H9 (cell line): ENCODE results near the gene BCORL1. TPM values are rescaled to one million over a fixed set of nuclear protein-coding genes. Genes with fewer than 3 reads are reported as not detected.

Experiments
- DNase-seq: peaks from one replicate; pipeline ENCODE4 v3.0.0-alpha.2; 2017
- H2AFZ ChIP-seq: one replicate; pipeline ENCODE4 v1.6.1; 2013; ENCODE audit warnings: mild to moderate bottlenecking, low read length, control low read depth, moderate library complexity
- H2AK5ac ChIP-seq: 2 replicates; pipeline ENCODE4 v1.6.1; 2013; ENCODE audit warnings: low read length, control low read depth, mixed read lengths; ENCODE audit not compliant: insufficient read length
- H2BK120ac ChIP-seq: one replicate; pipeline ENCODE4 v1.6.1; 2013; ENCODE audit warnings: low read depth, mild to moderate bottlenecking, low read length, control low read depth, inconsistent platforms; ENCODE audit not compliant: poor library complexity, severe bottlenecking
- H2BK12ac ChIP-seq: 2 replicates; pipeline ENCODE4 v1.6.1; 2013; ENCODE audit warnings: low read length, control low read depth, mixed read lengths, low read depth; ENCODE audit not compliant: insufficient read length
- H2BK15ac ChIP-seq: 2 replicates; pipeline ENCODE4 v1.6.1; 2013; ENCODE audit warnings: low read depth, low read length, control low read depth
- H2BK20ac ChIP-seq: one replicate; pipeline ENCODE4 v1.6.1; 2013; ENCODE audit warnings: low read depth, mild to moderate bottlenecking, low read length, control low read depth, inconsistent platforms; ENCODE audit not compliant: poor library complexity, severe bottlenecking
- H2BK5ac ChIP-seq: 2 replicates; pipeline ENCODE4 v1.6.1; 2013; ENCODE audit warnings: low read length, control low read depth, mixed read lengths; ENCODE audit not compliant: insufficient read length
- H3K14ac ChIP-seq: 2 replicates; pipeline ENCODE4 v1.6.1; 2013; ENCODE audit warnings: low read length, control low read depth; ENCODE audit not compliant: insufficient read depth
- H3K18ac ChIP-seq: 2 replicates; pipeline ENCODE4 v1.6.1; 2013; ENCODE audit warnings: low read depth, mild to moderate bottlenecking, mixed read lengths, low read length, control low read depth; ENCODE audit not compliant: insufficient read length
- H3K23ac ChIP-seq: 2 replicates; pipeline ENCODE4 v1.6.1; 2013; ENCODE audit warnings: low read length, control low read depth, mixed read lengths, low read depth; ENCODE audit not compliant: insufficient read length
- H3K23me2 ChIP-seq: 2 replicates; pipeline ENCODE4 v1.6.1; 2013; ENCODE audit warnings: low read depth, mild to moderate bottlenecking, mixed read lengths, low read length, control low read depth; ENCODE audit not compliant: insufficient read length, poor library complexity, severe bottlenecking
- H3K27ac ChIP-seq: 2 replicates; pipeline ENCODE4 v1.5.1; 2013; ENCODE audit warnings: low read length, control low read depth, mixed read lengths, low read depth; ENCODE audit not compliant: insufficient read length
- H3K27me3 ChIP-seq: 2 replicates; pipeline ENCODE4 v1.6.1; 2013; ENCODE audit warnings: low read length, control low read depth, inconsistent platforms; ENCODE audit not compliant: insufficient read depth
- H3K4ac ChIP-seq: 2 replicates; pipeline ENCODE4 v1.6.1; 2013; ENCODE audit warnings: low read depth, mild to moderate bottlenecking, control low read depth, inconsistent platforms, low read length, moderate library complexity
- H3K4me1 ChIP-seq: 2 replicates; pipeline ENCODE4 v1.6.1; 2013; ENCODE audit warnings: low read length, control low read depth, inconsistent platforms; ENCODE audit not compliant: insufficient read depth
- H3K4me2 ChIP-seq: 2 replicates; pipeline ENCODE4 v1.6.1; 2013; ENCODE audit warnings: low read length, control low read depth, mixed read lengths; ENCODE audit not compliant: insufficient read length, insufficient read depth
- H3K56ac ChIP-seq: 2 replicates; pipeline ENCODE4 v1.6.1; 2013; ENCODE audit warnings: low read depth, mild to moderate bottlenecking, mixed read lengths, low read length, control low read depth; ENCODE audit not compliant: insufficient read length
- H3K79me1 ChIP-seq: 2 replicates; pipeline ENCODE4 v1.6.1; 2013; ENCODE audit warnings: low read depth, mild to moderate bottlenecking, moderate library complexity, low read length, control low read depth, inconsistent platforms; ENCODE audit not compliant: insufficient read depth, poor library complexity, severe bottlenecking
- H3K79me2 ChIP-seq: 2 replicates; pipeline ENCODE4 v1.6.1; 2013; ENCODE audit warnings: low read length, control low read depth, inconsistent platforms; ENCODE audit not compliant: insufficient read depth
- H3K9ac ChIP-seq: 2 replicates; pipeline ENCODE4 v1.6.1; 2013; ENCODE audit warnings: low read length, control low read depth, mixed read lengths; ENCODE audit not compliant: insufficient read length; ENCODE audit errors: extremely low read depth
- H3K9me3 ChIP-seq: one replicate; pipeline ENCODE4 v1.6.1; 2013; ENCODE audit warnings: low read depth, low read length, inconsistent platforms; ENCODE audit not compliant: control insufficient read depth
- H3T11ph ChIP-seq: one replicate; pipeline ENCODE4 v1.6.1; 2013; ENCODE audit warnings: mild to moderate bottlenecking, low read length, control low read depth, inconsistent platforms
- H4K20me1 ChIP-seq: one replicate; pipeline ENCODE4 v1.6.1; 2013; ENCODE audit not compliant: control insufficient read depth, insufficient read length, insufficient read depth
- H4K5ac ChIP-seq: 2 replicates; pipeline ENCODE4 v1.6.1; 2013; ENCODE audit warnings: low read depth, mild to moderate bottlenecking, mixed read lengths, low read length, control low read depth; ENCODE audit not compliant: insufficient read length
- H4K8ac ChIP-seq: replicated peaks from 2 replicates; pipeline ENCODE4 v1.6.1; 2013; ENCODE audit warnings: low read length, control low read depth, mixed read lengths, low read depth; ENCODE audit not compliant: insufficient read length
- H4K91ac ChIP-seq: 2 replicates; pipeline ENCODE4 v1.6.1; 2013; ENCODE audit warnings: low read depth, mild to moderate bottlenecking, moderate library complexity, mixed read lengths, low read length, control low read depth; ENCODE audit not compliant: insufficient read length
- H3K27ac Mint-ChIP-seq, 3 experiments: 2 replicates in 2 of 3; 3 replicates in 1 of 3; pipeline ENCODE4 v1.8.0; 2020 to 2021; ENCODE audit warnings: mixed read lengths in 3 of 3, mild to moderate bottlenecking in 1 of 3, moderate library complexity in 1 of 3
- H3K27me3 Mint-ChIP-seq: 2 replicates; pipeline ENCODE4 v1.8.0; 2021; ENCODE audit warnings: low read depth, mild to moderate bottlenecking, moderate library complexity, mixed read lengths
- H3K36me3 Mint-ChIP-seq, 3 experiments: 2 replicates in 2 of 3; 3 replicates in 1 of 3; pipeline ENCODE4 v1.8.0; 2020 to 2021; ENCODE audit warnings: low read depth in 3 of 3, mixed read lengths in 3 of 3; ENCODE audit not compliant: insufficient read depth in 1 of 3
- H3K4me1 Mint-ChIP-seq, 2 experiments: 2 replicates each; pipeline ENCODE4 v1.8.0; 2020; ENCODE audit warnings: mixed read lengths in 2 of 2
- H3K4me3 Mint-ChIP-seq, 2 experiments: 2 replicates in 1 of 2; 3 replicates in 1 of 2; pipeline ENCODE4 v1.8.0; 2020 to 2021; ENCODE audit warnings: mild to moderate bottlenecking in 2 of 2, mixed read lengths in 2 of 2, moderate library complexity in 1 of 2
- H3K9me3 Mint-ChIP-seq, 2 experiments: 2 replicates in 1 of 2; 3 replicates in 1 of 2; pipeline ENCODE4 v1.8.0; 2020; ENCODE audit warnings: mild to moderate bottlenecking in 2 of 2, mixed read lengths in 2 of 2, moderate library complexity in 1 of 2
- CTCF ChIP-seq: fragments of 200-600 bp; sonication (generic); conservative IDR thresholded peaks from 3 replicates; pipeline ENCODE4 v1.8.0; 2021; ENCODE audit warnings: antibody characterized with exemption, mild to moderate bottlenecking
- WGBS: extraction: QIAGEN DNeasy Blood & Tissue Kit; methylation state at CpG from one replicate; pipeline ENCODE4 v1.1.7; 2013; ENCODE audit warnings: missing lambda C conversion rate, low lambda C conversion rate, mixed read lengths; ENCODE audit not compliant: insufficient read length; ENCODE audit errors: extremely low coverage; 5-methylcytosine and 5-hydroxymethylcytosine counted together
- total RNA-seq: library from RNA; stranded (reverse); gene quantifications from 2 replicates; pipeline ENCODE4 v1.2.1, GENCODE V29; 2021

The BCORL1 gene
- total RNA-seq, 1 experiment from 2014 or later = 6.1 TPM

DNA sequence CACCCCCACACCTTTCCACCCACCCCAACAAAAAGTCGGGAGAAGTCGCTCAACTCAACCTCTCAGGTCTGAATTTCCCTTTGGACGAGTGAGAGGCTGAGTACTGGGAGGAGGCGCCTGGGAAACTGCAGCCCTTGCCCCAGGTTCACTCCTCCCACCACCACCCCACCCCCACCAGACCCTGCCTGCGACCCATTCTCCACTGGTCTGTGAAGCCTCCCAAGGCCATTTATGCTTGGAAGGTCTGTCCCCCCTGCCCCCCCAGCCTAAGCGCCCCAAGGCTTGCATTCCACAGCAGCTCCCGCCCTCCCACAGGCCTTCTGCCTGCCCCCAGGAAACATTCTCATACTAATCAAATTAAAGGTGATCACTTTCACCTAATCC is 100.7 kb downstream of the BCORL1 start:
- 0 out of 2 replicates have a peak, but pooled peaks cover 3% of the 10 kb centered on the region for H3K4me1 ChIP-seq
- no peaks in the 10 kb centered on the region for H3K27me3 ChIP-seq
- no peak overlapping the region for H2BK120ac ChIP-seq
- no peak overlapping the region for H4K5ac ChIP-seq
- Mint-ChIP-seq H3K27me3 (peaks cover 12% of the 10 kb centered on the region), H3K4me1 (peaks cover 10 to 43% of the 10 kb centered on the region in 2 experiments), H3K4me3 (no peak overlapping the region), H3K9me3 (peaks cover 0 to 80% of the 10 kb centered on the region in 2 experiments; a peak in 3 of 5 replicates), H3K27ac (no peak overlapping the region), H3K36me3 (peaks cover 0 to 2% (median 0%) of the 10 kb centered on the region in 3 experiments; a peak in 1 of 7 replicates)
- H2AFZ ChIP-seq = no peak overlapping the region
- H3K4me2 ChIP-seq = no peak overlapping the region
- no peak overlapping the region for H4K8ac ChIP-seq
- H3K27ac ChIP-seq = no peak overlapping the region
- H3K23ac ChIP-seq = no peak overlapping the region
- DNase-seq = no peak
- no peaks in the 10 kb centered on the region for H3K79me2 ChIP-seq
- H3K9me3 ChIP-seq = no peaks in the 10 kb centered on the region
- no peak overlapping the region for H4K91ac ChIP-seq
- no peak overlapping the region for H2BK5ac ChIP-seq
- H3K9ac ChIP-seq = no peak overlapping the region
- no peaks in the 10 kb centered on the region for H3K23me2 ChIP-seq
- no peak overlapping the region for H2BK15ac ChIP-seq
- H3T11ph ChIP-seq = no peak overlapping the region
- no peak overlapping the region for H2BK12ac ChIP-seq
- no peaks in the 10 kb centered on the region for H4K20me1 ChIP-seq
- TF ChIP-seq CTCF = no peak
- no peak overlapping the region for H2AK5ac ChIP-seq
- H3K14ac ChIP-seq = no peak overlapping the region
- no peak overlapping the region for H3K18ac ChIP-seq
- H3K4ac ChIP-seq = no peak overlapping the region
- H3K56ac ChIP-seq = no peak overlapping the region
- WGBS = no CpG with 5 or more reads among the region's 7 CpGs
- no peak overlapping the region for H2BK20ac ChIP-seq
- H3K79me1 ChIP-seq = no peaks in the 10 kb centered on the region
